Measurements from ENCODE around the gene PSME1. TPM values are rescaled to one million over a fixed set of nuclear protein-coding genes. Genes with fewer than 3 reads are reported as not detected.

Gene PSME1
- total and polyA plus RNA-seq, 4 experiments from 2014 or later: 257 to 1,008 (median 624) TPM

GRCh38 chr14:24138396-24139271, 2.6 kb downstream of the PSME1 start:
- Mint-ChIP-seq H3K4me3 (peak overlapping the region; percentile 48 to 94 (median 72)), H3K36me3 (peaks cover 23 to 52% of the 10 kb centered on the region in 2 donors), H3K27ac (peak overlapping the region in 6 of 7 donors; percentile 15 to 94 (median 62)), H3K4me1 (peaks cover 33 to 75% (median 51%) of the 10 kb centered on the region in 4 donors), H3K27me3 (no peaks in the 10 kb centered on the region), H3K9me3 (peaks cover 0 to 2% (median 0%) of the 10 kb centered on the region in 8 donors)
- intact Hi-C loops (cut with micrococcal nuclease): no loop called here
- no peak overlapping the region for H3K4me3 ChIP-seq (ENCODE audit: low read length in 2 of 2)
- peak overlapping the region; percentile 84 for H3K27ac ChIP-seq (ENCODE audit: low read depth, low read length)
- peaks cover 59% of the 10 kb centered on the region for H3K4me1 ChIP-seq (ENCODE audit: insufficient read depth, low read length)
- ChIA-PET CTCF (ENCODE audit: partially characterized antibody) (interaction anchor here (1.3 to 6.4 kb wide), 4 partner anchors 8 to 293 kb away, joined by 3 to 53 read pairs (median 16); partner anchors contain the start of genes IRF9, PSME2 and RNF31), POLR2A (ENCODE audit: partially characterized antibody) (interaction anchor here (0.7 to 16.1 kb wide), 14 partner anchors 8 to 293 kb away, joined by 3 to 347 read pairs (median 20); partner anchors contain the start of genes CHMP4A, DCAF11, IRF9 and NRL)
- peaks cover 32% of the 10 kb centered on the region for H3K36me3 ChIP-seq (ENCODE audit: insufficient read depth, low read length)
- no peaks in the 10 kb centered on the region for H3K9me3 ChIP-seq (ENCODE audit: control insufficient read depth in 1 of 2, low read length in 2 of 2)
- H3K27me3 ChIP-seq (ENCODE audit: insufficient read depth, low read length): no peaks in the 10 kb centered on the region
- no peak for DNase-seq

- peak overlapping the region in 6 of 7 donors; percentile 52 to 94 (median 69) for H3K27ac Mint-ChIP-seq
- peaks cover 35 to 83% (median 54%) of the 10 kb centered on the region in 4 donors for H3K4me1 Mint-ChIP-seq
- ChIA-PET POLR2A (ENCODE audit: partially characterized antibody) (interaction anchor here (0.7 to 16.1 kb wide), 7 partner anchors 7 to 292 kb away, joined by 4 to 347 read pairs (median 16); partner anchors contain the start of genes DCAF11, IRF9, NRL and PSME2), CTCF (ENCODE audit: partially characterized antibody) (interaction anchor here (1.1 to 6.4 kb wide), 5 partner anchors 21 to 292 kb away, joined by 3 to 53 read pairs (median 8); partner anchors contain the start of gene IRF9)
- Histone ChIP-seq H3K27me3 (ENCODE audit: insufficient read depth, low read length) (no peaks in the 10 kb centered on the region), H3K9me3 (ENCODE audit: control insufficient read depth in 1 of 2, low read length in 2 of 2) (no peaks in the 10 kb centered on the region), H3K27ac (ENCODE audit: low read depth, low read length) (peak overlapping the region; percentile 29), H3K36me3 (ENCODE audit: insufficient read depth, low read length) (peaks cover 40% of the 10 kb centered on the region), H3K4me3 (ENCODE audit: low read length in 2 of 2) (no peak overlapping the region), H3K4me1 (ENCODE audit: insufficient read depth, low read length) (peaks cover 62% of the 10 kb centered on the region)
- H3K9me3 Mint-ChIP-seq: peaks cover 0 to 2% (median 0%) of the 10 kb centered on the region in 8 donors
- H3K36me3 Mint-ChIP-seq: peaks cover 27 to 55% of the 10 kb centered on the region in 2 donors
- DNase-seq: peak in 1 of 5 donors; percentile 58
- H3K27me3 Mint-ChIP-seq: no peaks in the 10 kb centered on the region
- peak overlapping the region; percentile 49 to 94 (median 72) for H3K4me3 Mint-ChIP-seq
- intact Hi-C loops (cut with micrococcal nuclease): no loop called here
These were observed 3.4 kb downstream of the PSME1 start for GRCh38 chr14:24139272-24139934.

GRCh38 chr14:24141097-24141880, 5.3 kb downstream of the PSME1 start, which contains the start of gene EMC9:
Gene EMC9, minus strand, starts transcription at chr14:24141591. Its CDS starts 287 bp downstream, at chr14:24141304.
- H3K27me3 ChIP-seq (ENCODE audit: insufficient read depth, low read length): no peaks in the 10 kb centered on the region
- DNase-seq: peak; percentile 98 to 100 (median 99)
- Mint-ChIP-seq H3K36me3 (peaks cover 28 to 67% of the 10 kb centered on the region in 2 donors), H3K9me3 (peaks cover 0 to 2% (median 0%) of the 10 kb centered on the region in 8 donors), H3K27me3 (no peaks in the 10 kb centered on the region), H3K27ac (peak within 1 kb of the TSS; percentile 76 to 95 (median 94)), H3K4me3 (peak within 1 kb of the TSS; percentile 85 to 97 (median 94)), H3K4me1 (peaks cover 38 to 94% (median 61%) of the 10 kb centered on the region in 4 donors)
- peaks cover 74% of the 10 kb centered on the region for H3K4me1 ChIP-seq (ENCODE audit: insufficient read depth, low read length)
- peak within 1 kb of the TSS; percentile 83 to 91 for H3K4me3 ChIP-seq (ENCODE audit: low read length in 2 of 2)
- ChIA-PET POLR2A (ENCODE audit: partially characterized antibody) (interaction anchor here (0.6 to 16.1 kb wide), 23 partner anchors 9 to 170 kb away, joined by 3 to 347 read pairs (median 4); partner anchors contain the start of genes CHMP4A, DCAF11, IPO4 and IRF9), CTCF (ENCODE audit: partially characterized antibody) (interaction anchor here (0.9 to 2.2 kb wide), 10 partner anchors 9 to 290 kb away, joined by 3 to 19 read pairs (median 4); partner anchors contain the start of genes DCAF11, IRF9, NRL and TINF2)
- peak within 1 kb of the TSS; percentile 77 for H3K27ac ChIP-seq (ENCODE audit: low read depth, low read length)
- intact Hi-C loops (cut with micrococcal nuclease): loop anchor here (1.0 to 10.0 kb wide), 5 partner anchors 20 to 92 kb away; partner anchors contain the start of genes CHMP4A, DCAF11, GMPR2 and IRF9
- H3K9me3 ChIP-seq (ENCODE audit: control insufficient read depth in 1 of 2, low read length in 2 of 2): no peaks in the 10 kb centered on the region
- peaks cover 50% of the 10 kb centered on the region for H3K36me3 ChIP-seq (ENCODE audit: insufficient read depth, low read length)

DNA sequence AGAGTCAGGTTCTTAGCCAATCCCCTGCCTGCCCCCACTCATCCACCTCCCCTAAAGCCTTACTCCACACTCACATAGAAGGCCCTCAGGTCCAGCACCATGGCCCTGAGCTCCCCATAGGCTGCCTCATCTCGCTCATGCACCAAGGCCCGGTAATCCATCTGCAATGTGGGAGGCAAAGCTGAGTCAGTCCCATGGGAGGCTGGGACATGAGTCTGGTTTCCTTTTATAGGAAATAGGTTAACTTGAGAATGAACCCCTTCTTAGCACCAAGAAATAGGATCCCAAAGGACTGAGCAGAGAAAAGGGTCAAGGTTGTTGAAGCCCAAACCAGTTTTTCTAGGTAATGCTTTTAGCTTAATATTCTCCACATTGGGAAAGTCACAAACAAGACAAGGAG, 7.5 kb downstream of the PSME1 start:
- H3K4me3 ChIP-seq (ENCODE audit: low read length in 2 of 2): no peak overlapping the region
- POLR2A ChIA-PET (ENCODE audit: partially characterized antibody): interaction anchor here (1.0 to 9.5 kb wide), 7 partner anchors 6 to 287 kb away, joined by 3 to 162 read pairs (median 5); partner anchors contain the start of genes IRF9, MDP1, PSME1 and TM9SF1
- intact Hi-C loops (cut with micrococcal nuclease): loop anchor here (10.0 kb wide), 1 partner anchor 49 kb away; the partner anchor contains the start of gene PCK2
- peak overlapping the region in 5 of 7 donors; percentile 37 to 94 (median 72) for H3K27ac Mint-ChIP-seq
- no peaks in the 10 kb centered on the region for H3K27me3 Mint-ChIP-seq
- no peaks in the 10 kb centered on the region for H3K27me3 ChIP-seq (ENCODE audit: insufficient read depth, low read length)
- peaks cover 61% of the 10 kb centered on the region for H3K4me1 ChIP-seq (ENCODE audit: insufficient read depth, low read length)
- no peaks in the 10 kb centered on the region for H3K9me3 Mint-ChIP-seq
- H3K36me3 ChIP-seq (ENCODE audit: insufficient read depth, low read length): peaks cover 35% of the 10 kb centered on the region
- H3K4me3 Mint-ChIP-seq: peak overlapping the region in 5 of 8 donors; percentile 28 to 48 (median 32)
- H3K27ac ChIP-seq (ENCODE audit: low read depth, low read length): no peak overlapping the region
- no peaks in the 10 kb centered on the region for H3K9me3 ChIP-seq (ENCODE audit: control insufficient read depth in 1 of 2, low read length in 2 of 2)
- peaks cover 34 to 94% (median 54%) of the 10 kb centered on the region in 4 donors for H3K4me1 Mint-ChIP-seq
- DNase-seq: no peak
- CTCF ChIA-PET (ENCODE audit: partially characterized antibody): interaction anchor here (0.8 to 5.7 kb wide), 2 partner anchors 18 to 34 kb away, joined by 4 to 36 read pairs; partner anchors contain the start of gene IRF9
- H3K36me3 Mint-ChIP-seq: peaks cover 22 to 67% of the 10 kb centered on the region in 2 donors

DNA sequence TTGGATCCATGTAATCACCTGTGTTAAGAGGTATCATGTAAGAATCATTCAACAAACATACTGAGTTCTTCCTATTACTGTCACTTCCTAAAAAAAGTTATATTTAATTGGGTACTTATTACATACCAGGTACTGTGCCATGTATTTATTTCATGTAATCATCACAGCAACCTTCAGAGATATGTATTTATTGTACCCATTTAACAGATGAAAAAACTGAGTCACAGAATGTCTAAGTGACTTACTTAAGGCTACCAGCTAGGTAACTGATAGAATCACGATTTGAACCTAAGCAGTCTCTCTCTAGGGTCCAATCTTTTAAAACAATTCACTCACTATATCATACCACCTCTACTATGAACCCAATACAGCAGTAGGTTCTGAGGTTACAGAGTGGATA, 8.5 kb downstream of the PSME1 start:
- peak overlapping the region in 5 of 7 donors; percentile 51 to 98 (median 73) for H3K27ac Mint-ChIP-seq
- H3K9me3 Mint-ChIP-seq: no peaks in the 10 kb centered on the region
- intact Hi-C loops (cut with micrococcal nuclease): loop anchor here (10.0 kb wide), 1 partner anchor 50 kb away; the partner anchor contains the start of gene PCK2
- no peak overlapping the region for H3K4me3 ChIP-seq (ENCODE audit: low read length in 2 of 2)
- CTCF ChIA-PET (ENCODE audit: partially characterized antibody): interaction anchor here (1.1 to 8.5 kb wide), 3 partner anchors 16 to 87 kb away, joined by 3 to 110 read pairs (median 36); partner anchors contain the start of gene IRF9
- H3K36me3 Mint-ChIP-seq: peaks cover 19 to 61% of the 10 kb centered on the region in 2 donors
- no peaks in the 10 kb centered on the region for H3K9me3 ChIP-seq (ENCODE audit: control insufficient read depth in 1 of 2, low read length in 2 of 2)
- H3K4me1 Mint-ChIP-seq: peaks cover 37 to 94% (median 54%) of the 10 kb centered on the region in 4 donors
- POLR2A ChIA-PET (ENCODE audit: partially characterized antibody): interaction anchor here (0.7 to 9.5 kb wide), 7 partner anchors 7 to 286 kb away, joined by 3 to 162 read pairs (median 5); partner anchors contain the start of genes DCAF11, IRF9, MDP1 and NRL
- H3K27me3 ChIP-seq (ENCODE audit: insufficient read depth, low read length): no peaks in the 10 kb centered on the region
- no peak for DNase-seq
- H3K27ac ChIP-seq (ENCODE audit: low read depth, low read length): peak overlapping the region; percentile 92
- H3K4me3 Mint-ChIP-seq: peak overlapping the region in 7 of 8 donors; percentile 6 to 63 (median 33)
- H3K4me1 ChIP-seq (ENCODE audit: insufficient read depth, low read length): peaks cover 61% of the 10 kb centered on the region
- H3K36me3 ChIP-seq (ENCODE audit: insufficient read depth, low read length): peaks cover 35% of the 10 kb centered on the region
- H3K27me3 Mint-ChIP-seq: no peaks in the 10 kb centered on the region
